NCI-H2196 treated with DMSO at 0.1 percent for 48 hours (cell line): ENCODE measurements around the gene NDUFS7.
A peak's percentile ranks its signal among the peaks of the same experiment; 100 is the strongest.

Experiments used
- DNase-seq: peaks from one replicate; lab custom pipeline; 2025; ENCODE audit not compliant: unreplicated experiment; lab: John Stamatoyannopoulos, UW

The NDUFS7 gene

GRCh38 chr19:1384478-1385110, 887 bp downstream of the NDUFS7 start:
- no peak for DNase-seq

DNA sequence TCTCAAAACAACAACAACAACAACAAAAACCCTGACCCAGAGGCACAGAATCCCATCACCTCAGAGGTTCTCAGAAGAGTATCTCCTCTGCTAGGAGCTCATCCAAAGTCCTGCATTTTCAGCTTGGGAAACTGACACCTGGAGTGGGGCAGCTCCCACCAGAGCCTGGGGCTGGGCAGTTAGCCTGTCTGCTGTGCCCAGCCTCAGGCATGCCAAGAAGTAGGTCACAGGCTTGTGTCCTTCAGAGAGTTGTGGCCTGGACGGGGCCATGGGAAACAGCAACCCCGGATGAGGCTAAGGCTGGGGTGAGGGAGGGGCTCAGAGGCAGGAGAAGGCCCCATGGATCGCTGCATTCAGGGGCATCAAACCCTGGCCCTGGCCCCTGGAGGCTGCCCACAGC, 2.1 kb downstream of the NDUFS7 start:
- DNase-seq, result no peak

GRCh38 chr19:1386945-1387683, 3.4 kb downstream of the NDUFS7 start:
- DNase-seq, result no peak

- DNase-seq, result peak; percentile 47
These were observed 4.3 kb downstream of the NDUFS7 start for GRCh38 chr19:1387684-1388636.

DNA sequence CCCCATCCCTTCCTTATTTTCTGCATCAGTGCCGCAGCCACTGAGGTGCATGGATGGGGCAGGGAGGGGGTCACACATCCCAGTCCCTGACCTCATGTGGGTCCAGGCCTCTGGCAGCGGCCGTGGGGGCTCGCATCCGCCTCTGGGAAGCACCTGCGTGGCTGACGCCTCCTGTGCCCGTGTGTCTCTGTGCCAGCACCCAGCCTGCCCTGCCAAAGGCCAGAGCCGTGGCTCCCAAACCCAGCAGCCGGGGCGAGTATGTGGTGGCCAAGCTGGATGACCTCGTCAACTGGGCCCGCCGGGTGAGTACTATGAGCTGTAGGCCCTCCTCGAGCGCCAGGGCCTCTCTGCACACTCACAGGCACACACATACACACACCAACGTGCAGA, 4.9 kb downstream of the NDUFS7 start:
- no peak for DNase-seq

DNA sequence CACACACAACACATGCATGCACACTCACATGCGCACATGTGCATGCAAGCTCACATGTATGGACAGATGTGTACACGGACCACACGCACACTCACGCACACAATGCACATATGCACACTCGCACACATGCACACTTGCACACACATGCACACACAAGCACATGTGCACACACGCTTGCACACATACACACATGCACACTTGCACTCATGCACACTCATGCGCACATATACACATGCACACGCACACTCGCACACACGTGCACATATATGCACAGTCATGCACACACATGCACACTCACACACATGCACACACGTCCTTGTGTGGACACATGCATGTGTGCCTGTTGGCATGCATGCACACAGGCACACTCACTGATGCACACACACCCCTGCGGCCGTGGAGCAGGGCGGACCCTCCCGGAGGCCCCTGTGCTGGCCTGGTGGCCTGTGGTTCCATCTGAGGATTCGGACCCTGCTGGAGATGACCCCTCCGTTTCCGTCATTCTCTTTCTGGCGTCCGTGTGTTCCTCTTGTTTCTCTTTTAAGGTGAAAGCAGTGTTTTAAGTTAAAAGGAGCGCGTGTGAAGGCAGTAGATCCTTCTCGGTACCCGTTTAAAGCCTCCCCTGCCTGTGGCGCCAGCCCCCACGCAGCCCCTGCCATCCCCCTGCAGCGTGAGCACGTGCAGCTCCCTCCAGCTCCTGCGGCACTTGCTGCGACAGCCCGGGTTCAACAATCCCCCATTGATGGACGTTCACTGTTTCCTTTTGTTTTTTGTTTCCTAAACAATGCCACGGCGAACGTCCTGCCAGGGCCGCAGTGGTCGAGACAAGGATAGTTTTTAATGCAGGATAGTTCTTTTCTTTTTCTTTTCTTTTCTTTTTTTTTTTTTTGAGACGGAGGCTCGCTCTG, 5.6 kb downstream of the NDUFS7 start:
- DNase-seq, result no peak

- DNase-seq, result no peak
These were observed 7.2 kb downstream of the NDUFS7 start for GRCh38 chr19:1390890-1391423.

- no peak for DNase-seq
These were observed 8.7 kb downstream of the NDUFS7 start for GRCh38 chr19:1392407-1392806.

DNA sequence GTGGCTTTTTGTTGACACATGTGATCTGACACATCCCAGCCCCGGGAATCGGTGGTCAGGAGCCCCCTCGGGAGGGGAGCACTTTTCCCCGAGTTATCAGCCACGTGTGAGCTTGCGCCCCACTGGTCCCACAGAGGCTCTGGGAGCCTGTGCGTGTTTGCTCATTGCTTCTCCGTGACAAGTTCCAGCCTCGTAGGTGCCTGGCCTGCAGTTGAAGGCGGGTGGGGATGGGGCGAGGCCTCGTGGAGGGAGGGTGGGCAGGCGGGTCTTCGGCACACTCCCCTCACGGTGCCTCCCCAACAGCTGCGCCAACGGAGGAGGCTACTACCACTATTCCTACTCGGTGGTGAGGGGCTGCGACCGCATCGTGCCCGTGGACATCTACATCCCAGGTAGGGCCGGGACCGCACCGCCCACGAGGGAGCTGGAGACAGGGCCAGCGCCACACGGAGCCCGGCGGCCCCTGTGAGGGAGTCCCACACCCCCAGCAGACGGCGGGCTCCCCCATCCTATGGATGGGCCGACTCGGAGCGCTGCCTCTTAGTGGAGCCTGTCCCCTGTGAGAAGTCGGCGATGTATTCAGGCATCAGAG, 9.3 kb downstream of the NDUFS7 start:
- no peak for DNase-seq

DNA sequence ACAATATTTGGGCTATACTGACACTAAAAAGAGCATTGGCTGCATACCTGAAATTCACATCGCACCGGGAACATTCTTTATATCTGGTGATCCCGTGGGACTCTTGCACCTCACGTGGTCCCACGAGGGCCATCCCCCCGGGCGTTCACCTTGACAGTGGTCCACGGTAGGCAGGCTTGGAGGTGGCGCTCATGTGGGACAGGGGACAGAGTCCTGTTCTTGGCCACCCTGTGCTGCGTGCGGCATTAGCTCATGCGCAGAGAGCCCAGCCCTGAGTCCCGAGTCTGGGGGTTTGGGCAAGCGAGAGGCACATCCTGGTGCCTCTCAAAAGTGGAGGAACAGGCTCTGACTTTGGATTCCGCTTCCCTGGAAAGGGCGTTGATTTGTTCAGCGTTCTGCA, 10.1 kb downstream of the NDUFS7 start:
- DNase-seq, result no peak

DNA sequence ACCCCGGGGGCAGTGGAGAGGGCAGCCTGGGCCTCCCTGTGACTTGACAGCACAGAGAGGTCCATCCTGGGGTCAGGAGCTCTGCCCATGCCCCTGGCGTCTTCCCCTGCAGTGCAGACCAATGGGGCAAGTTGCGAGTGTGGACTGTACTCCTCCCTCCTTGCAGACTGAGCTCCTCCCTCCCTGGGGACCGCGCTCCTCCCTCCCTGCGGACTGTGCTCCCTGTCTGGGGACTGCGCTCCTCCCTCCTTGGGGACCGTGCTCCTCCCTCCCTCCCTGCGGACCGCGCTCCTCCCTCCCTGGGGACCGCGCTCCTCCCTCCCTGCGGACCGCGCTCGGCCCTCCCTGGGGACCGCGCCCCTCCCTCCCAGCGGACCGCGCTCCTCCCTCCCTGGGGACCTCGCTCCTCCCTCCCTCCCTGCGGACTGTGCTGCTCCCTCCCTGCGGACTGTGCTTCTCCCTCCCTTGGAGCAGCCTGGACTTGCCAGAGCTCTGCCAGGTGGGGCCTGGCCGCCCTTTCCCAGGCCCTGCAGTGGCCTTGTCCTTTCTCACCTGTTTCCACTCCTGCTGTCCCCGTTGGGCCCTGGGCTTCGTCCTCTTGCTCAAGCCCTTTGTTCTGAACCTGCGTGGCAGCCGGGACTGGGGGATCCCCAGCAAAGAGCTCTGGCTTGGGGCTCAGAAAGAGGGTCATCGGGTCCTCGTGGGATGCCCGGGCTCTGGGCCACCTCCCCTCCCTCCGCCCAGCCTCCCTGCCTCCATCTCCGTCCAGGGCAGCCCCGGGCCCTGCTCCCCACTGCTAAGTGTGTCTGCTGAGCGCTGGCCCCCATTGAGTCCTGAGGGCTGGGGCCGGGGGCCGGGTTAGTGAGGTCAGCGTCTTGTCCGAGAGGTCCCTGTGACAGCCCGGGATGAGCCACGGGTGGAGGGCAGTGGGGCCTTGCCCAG, 10.8 kb downstream of the NDUFS7 start:
- DNase-seq, result peak; percentile 38

DNA sequence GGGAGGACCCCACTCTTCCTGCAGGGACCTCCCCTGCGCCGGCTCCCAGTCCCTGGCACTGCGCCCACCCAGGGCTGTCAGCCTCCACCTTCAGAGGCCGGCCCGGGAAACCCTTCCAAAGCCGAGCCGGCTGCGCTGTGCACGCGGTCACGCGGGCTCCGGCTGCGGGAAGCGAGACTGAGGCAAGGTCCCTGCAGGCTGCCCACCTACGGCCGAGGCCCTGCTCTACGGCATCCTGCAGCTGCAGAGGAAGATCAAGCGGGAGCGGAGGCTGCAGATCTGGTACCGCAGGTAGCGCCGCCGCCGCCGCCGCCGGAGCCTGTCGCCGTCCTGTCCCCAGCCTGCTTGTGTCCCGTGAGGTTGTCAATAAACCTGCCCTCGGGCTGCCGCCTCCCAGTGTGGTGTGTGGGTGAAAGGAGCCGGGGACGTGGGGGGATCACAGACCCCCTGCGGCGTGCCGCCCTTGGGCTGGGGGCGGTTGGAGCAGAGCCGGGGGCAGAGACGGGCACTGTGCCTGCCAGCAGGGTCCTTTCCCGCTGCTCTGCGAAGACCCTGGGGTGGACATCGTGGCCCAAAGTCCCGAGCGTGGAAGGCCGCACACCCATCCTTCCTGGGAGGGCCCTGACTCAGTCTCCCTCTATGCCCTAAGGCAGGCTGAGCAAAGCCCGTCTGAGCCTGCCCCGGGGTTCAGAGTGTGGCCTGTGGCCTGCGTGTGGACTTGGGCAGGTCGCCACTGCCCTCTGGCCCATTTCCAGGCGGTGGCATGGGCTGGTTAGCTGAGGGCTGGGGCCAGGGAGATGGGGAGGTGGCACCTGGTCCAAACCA, 11.7 kb downstream of the NDUFS7 start:
- no peak for DNase-seq

DNA sequence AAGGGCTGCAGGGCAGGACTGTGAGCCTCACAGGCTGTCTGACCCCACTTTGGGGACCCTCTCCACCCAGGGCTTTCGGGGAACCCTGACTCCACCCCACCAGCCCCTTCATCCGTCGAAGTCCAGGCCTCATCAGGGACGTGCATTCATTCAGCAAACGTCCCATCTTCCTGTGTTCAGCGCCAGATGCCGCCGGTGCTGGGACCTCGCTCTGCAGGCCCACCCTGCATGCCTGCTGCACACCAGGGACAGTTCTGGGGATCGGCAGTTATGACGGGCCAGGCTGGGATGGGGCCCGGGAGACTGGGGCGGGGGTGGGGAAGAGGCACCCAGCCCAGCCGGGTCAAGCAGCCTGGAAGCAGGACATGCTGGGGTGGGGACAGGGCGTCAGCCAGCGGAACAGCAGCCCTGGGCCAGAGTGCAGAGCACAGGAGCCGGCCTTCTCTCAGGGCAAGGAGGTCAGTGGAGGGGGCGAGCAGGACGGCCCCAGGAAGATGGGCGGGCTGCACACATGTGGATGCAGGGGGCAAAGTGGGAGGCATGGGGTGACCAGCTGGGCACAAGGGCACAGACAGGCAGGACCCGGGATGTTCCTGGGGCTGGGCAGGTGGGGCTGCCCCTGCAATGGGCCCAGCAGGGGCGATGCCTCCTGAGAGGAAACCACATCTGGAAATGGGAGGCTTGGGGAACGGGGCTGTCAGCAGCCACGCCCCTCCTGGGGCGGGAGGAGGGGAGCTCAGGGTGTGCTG, 12.5 kb downstream of the NDUFS7 start:
- DNase-seq, result no peak

GRCh38 chr19:1396768-1397679, 13.3 kb downstream of the NDUFS7 start:
- DNase-seq, result no peak

GRCh38 chr19:1397838-1398237, 14.1 kb downstream of the NDUFS7 start:
- DNase-seq, result no peak

DNA sequence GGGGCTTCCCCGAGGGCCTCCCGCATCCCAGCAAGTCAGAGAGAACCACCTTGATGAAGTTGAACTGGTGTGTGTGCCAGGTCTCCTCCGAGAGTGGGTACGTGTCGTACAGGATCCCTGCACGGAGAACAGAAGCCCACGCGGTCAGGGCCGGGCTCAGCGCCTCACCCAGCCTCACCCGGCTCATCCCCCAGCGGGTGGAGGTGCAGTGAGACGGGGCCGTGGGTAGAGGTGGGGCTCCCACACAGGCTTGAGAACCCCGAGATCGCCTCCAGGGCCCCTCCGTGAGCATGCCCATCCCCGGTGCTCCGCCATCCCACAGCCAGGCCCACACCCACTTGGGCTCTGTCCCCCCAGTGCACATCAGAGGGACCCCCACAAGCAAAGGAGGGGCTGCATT, 15.4 kb downstream of the NDUFS7 start:
- DNase-seq, result no peak
